Tongue (tissue), 1 donor: ENCODE measurements around the gene TLDC2. TPM values are rescaled to one million over a fixed set of nuclear protein-coding genes. Genes with fewer than 3 reads are reported as not detected.

Experiments used
- total RNA-seq: library from RNA; depleted of rRNA; stranded (reverse); fragments of >200 nt; gene quantifications from one replicate; pipeline ENCODE4 v1.2.3, GENCODE V29; 2014

TLDC2 gene
- total RNA-seq, 1 donor from 2014 or later: 0.21 TPM

Other genes with a start within 250 kb of the TLDC2 start
- 0.21 TPM for gene SLA2, start 229.9 kb upstream of the TLDC2 start, total RNA-seq
- gene NDRG3, start 130.0 kb upstream of the TLDC2 start, total RNA-seq: 17.1 TPM
- 10.7 TPM for gene DSN1, start 102.4 kb upstream of the TLDC2 start, total RNA-seq
- gene SAMHD1, start 75.6 kb downstream of the TLDC2 start, total RNA-seq: 57.0 TPM
- gene RBL1, start 219.9 kb downstream of the TLDC2 start, total RNA-seq: 12.9 TPM